C4-2B (cell line): ENCODE measurements around the gene KIRREL2.

ENCODE experiments used
- H3K27ac ChIP-seq: fragments of 450-650 bp; 2 replicates; pipeline ENCODE4 v1.5.1; 2017
- CTCF ChIP-seq: fragments of 450-650 bp; conservative IDR thresholded peaks from 2 replicates; pipeline ENCODE4 v1.5.1; 2017; ENCODE audit warnings: mild to moderate bottlenecking
- ZFX ChIP-seq: fragments of 450-650 bp; IDR thresholded peaks from 2 replicates; pipeline ENCODE4 v1.6.1; 2017

KIRREL2 gene

GRCh38 chr19:35856546-35857149, at the start of gene KIRREL2:
Gene KIRREL2 (plus strand): TSS chr19:35856911. CDS start chr19:35857120, 209 bp downstream.
- no peak within 1 kb of the TSS for H3K27ac ChIP-seq
- no peak for TF ChIP-seq ZFX
- no peak for TF ChIP-seq CTCF

- H3K27ac ChIP-seq = no peak overlapping the region
- no peak for TF ChIP-seq CTCF
- no peak for TF ChIP-seq ZFX
Observed at GRCh38 chr19:35807633-35808032, 49.1 kb upstream of the KIRREL2 start.

GRCh38 chr19:35811317-35812219, 45.1 kb upstream of the KIRREL2 start:
- H3K27ac ChIP-seq = no peak overlapping the region
- TF ChIP-seq ZFX = no peak
- TF ChIP-seq CTCF = no peak

- TF ChIP-seq CTCF (no peak), ZFX (no peak)
- H3K27ac ChIP-seq = no peak within 1 kb of the TSS
Observed at GRCh38 chr19:35812220-35813042, 44.3 kb upstream of the KIRREL2 start, which contains the start of gene PRODH2. Gene PRODH2 (minus strand): TSS chr19:35812845. CDS start chr19:35812805, 40 bp downstream.

- TF ChIP-seq CTCF (no peak), ZFX (no peak)
- no peak overlapping the region for H3K27ac ChIP-seq
Observed at GRCh38 chr19:35813043-35813890, 43.4 kb upstream of the KIRREL2 start.

GRCh38 chr19:35816262-35816661, 40.4 kb upstream of the KIRREL2 start:
- TF ChIP-seq CTCF = no peak
- no peak for TF ChIP-seq ZFX

More at GRCh38 chr19:35816262-35816661, 40.4 kb upstream of the KIRREL2 start:
- H3K27ac ChIP-seq = no peak overlapping the region
